Hepatocyte (in vitro differentiated cells): ENCODE results near the gene NCOA7.

Experiments used
- EZH2 ChIP-seq: fragments of 200-600 bp; sonication (generic); IDR thresholded peaks from 2 replicates; pipeline ENCODE4 v1.6.1; 2016; ENCODE audit warnings: antibody characterized with exemption, mild to moderate bottlenecking, borderline replicate concordance
- EZH2phosphoT487 ChIP-seq: fragments of 200-600 bp; sonication (generic); IDR thresholded peaks from one replicate; pipeline ENCODE4 v1.6.1; 2018; ENCODE audit warnings: antibody characterized with exemption, mild to moderate bottlenecking, low read depth, moderate library complexity; ENCODE audit not compliant: unreplicated experiment, severe bottlenecking
- TF ChIP-seq, protein P1 (sequence below): fragments of 200-600 bp; sonication (generic); IDR thresholded peaks from 2 replicates; pipeline ENCODE4 v1.5.1; 2016; ENCODE audit warnings: antibody characterized with exemption, mild to moderate bottlenecking; ENCODE audit not compliant: poor library complexity

GRCh38 chr6:125952764-125953501, 162.2 kb downstream of the NCOA7 start:
- TF ChIP-seq, protein P1, sequence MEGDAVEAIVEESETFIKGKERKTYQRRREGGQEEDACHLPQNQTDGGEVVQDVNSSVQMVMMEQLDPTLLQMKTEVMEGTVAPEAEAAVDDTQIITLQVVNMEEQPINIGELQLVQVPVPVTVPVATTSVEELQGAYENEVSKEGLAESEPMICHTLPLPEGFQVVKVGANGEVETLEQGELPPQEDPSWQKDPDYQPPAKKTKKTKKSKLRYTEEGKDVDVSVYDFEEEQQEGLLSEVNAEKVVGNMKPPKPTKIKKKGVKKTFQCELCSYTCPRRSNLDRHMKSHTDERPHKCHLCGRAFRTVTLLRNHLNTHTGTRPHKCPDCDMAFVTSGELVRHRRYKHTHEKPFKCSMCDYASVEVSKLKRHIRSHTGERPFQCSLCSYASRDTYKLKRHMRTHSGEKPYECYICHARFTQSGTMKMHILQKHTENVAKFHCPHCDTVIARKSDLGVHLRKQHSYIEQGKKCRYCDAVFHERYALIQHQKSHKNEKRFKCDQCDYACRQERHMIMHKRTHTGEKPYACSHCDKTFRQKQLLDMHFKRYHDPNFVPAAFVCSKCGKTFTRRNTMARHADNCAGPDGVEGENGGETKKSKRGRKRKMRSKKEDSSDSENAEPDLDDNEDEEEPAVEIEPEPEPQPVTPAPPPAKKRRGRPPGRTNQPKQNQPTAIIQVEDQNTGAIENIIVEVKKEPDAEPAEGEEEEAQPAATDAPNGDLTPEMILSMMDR, result peak; percentile 47
- TF ChIP-seq EZH2phosphoT487, result no peak
- TF ChIP-seq EZH2, result no peak
